Right atrium auricular region (tissue), 2 donors: ENCODE results near the gene ANKRD55. TPM values are rescaled to one million over a fixed set of nuclear protein-coding genes. Genes with fewer than 3 reads are reported as not detected.
A peak's percentile ranks its signal among the peaks of the same experiment; 100 is the strongest.

Experiments used
- DNase-seq: peaks from one replicate; pipeline ENCODE4 v3.0.0-alpha.2; 2019; ENCODE audit warnings: low spot score
- H3K27ac ChIP-seq, 2 donors: fragments of 200-600 bp; sonication (generic); 1 replicate in 1 of 2; 2 replicates in 1 of 2; pipeline ENCODE4 v1.5.1; 2016 to 2019
- H3K27me3 ChIP-seq, 2 donors: fragments of 200-600 bp; sonication (generic); one replicate each; pipeline versions ENCODE4 v1.5.1 to v1.6.0; 2017 to 2019
- H3K36me3 ChIP-seq: fragments of 200-600 bp; sonication (generic); one replicate; pipeline ENCODE4 v1.5.1; 2016
- H3K4me1 ChIP-seq, 2 donors: fragments of 200-600 bp; sonication (generic); one replicate each; pipeline versions ENCODE4 v1.5.1 to v1.6.0; 2017 to 2019
- H3K4me3 ChIP-seq, 2 donors: fragments of 200-600 bp; sonication (generic); 1 replicate in 1 of 2; 2 replicates in 1 of 2; pipeline ENCODE4 v1.5.1; 2017 to 2019; ENCODE audit warnings: mild to moderate bottlenecking in 1 of 2, moderate library complexity in 1 of 2
- H3K9me3 ChIP-seq, 2 donors: fragments of 200-600 bp; sonication (generic); one replicate each; pipeline ENCODE4 v1.5.1; 2019
- total RNA-seq, 2 donors: library from RNA; depleted of rRNA; stranded (reverse); fragments of >200 nt; gene quantifications; one replicate each; pipeline ENCODE4 v1.1.0, GENCODE V29; 2016
- TF ChIP-seq, protein P1 (sequence below), 2 donors: fragments of 200-600 bp; sonication (generic); IDR thresholded peaks; one replicate each; pipeline ENCODE4 v1.5.1; 2019; ENCODE audit warnings: antibody characterized with exemption in 2 of 2

ANKRD55 gene
- total RNA-seq, 2 donors from 2014 or later: 0.20 TPM; not detected in 1

DNA sequence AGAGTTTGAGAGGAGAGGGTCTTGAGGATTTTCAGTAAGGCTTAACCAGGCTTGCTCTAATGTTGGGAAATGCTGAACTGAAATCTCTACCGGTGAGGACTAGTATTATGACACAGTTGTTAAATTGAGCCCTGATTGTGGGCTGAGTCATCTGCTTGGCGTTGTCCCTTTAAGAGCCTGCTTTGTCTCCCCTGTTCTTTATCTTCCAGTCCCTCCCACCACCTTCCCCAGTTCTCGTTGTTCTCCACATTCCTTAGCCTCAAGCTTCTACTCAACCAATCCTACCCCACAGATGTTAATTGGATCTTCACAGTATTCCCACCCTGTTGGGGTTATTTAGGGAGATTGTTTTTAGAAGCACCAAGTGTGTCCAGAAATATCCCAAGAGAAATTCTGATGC lies 57.6 kb downstream of the ANKRD55 start:
- no peak overlapping the region for H3K4me3 ChIP-seq
- H3K9me3 ChIP-seq: no peaks in the 10 kb centered on the region
- peak; percentile 73 for DNase-seq

DNA sequence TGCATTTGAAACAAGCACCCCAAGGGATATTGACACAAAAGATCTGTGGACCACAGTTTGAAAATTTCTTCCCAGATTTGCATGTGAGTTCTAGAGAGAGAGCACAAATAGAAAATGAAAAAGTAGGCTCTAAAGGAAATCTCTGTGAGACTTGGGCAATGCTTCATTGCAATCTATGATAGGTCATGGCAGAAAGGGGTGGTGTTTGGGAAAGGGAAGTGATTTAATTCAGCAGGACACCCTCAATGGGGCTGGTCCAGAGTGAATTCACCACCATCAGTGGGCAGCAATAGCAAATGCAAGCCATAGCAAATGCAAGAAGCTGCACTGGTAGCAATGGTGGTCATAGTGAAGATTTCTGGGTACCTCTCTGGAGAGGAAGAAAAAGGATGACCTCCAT lies 58.1 kb downstream of the ANKRD55 start:
- Histone ChIP-seq H3K4me1 (peaks cover 0 to 31% of the 10 kb centered on the region in 2 donors), H3K27ac (peak overlapping the region in 1 of 2 donors; percentile 0), H3K9me3 (no peaks in the 10 kb centered on the region), H3K4me3 (no peak overlapping the region), H3K36me3 (no peaks in the 10 kb centered on the region), H3K27me3 (no peaks in the 10 kb centered on the region)
- DNase-seq: no peak
- TF ChIP-seq, protein P1, sequence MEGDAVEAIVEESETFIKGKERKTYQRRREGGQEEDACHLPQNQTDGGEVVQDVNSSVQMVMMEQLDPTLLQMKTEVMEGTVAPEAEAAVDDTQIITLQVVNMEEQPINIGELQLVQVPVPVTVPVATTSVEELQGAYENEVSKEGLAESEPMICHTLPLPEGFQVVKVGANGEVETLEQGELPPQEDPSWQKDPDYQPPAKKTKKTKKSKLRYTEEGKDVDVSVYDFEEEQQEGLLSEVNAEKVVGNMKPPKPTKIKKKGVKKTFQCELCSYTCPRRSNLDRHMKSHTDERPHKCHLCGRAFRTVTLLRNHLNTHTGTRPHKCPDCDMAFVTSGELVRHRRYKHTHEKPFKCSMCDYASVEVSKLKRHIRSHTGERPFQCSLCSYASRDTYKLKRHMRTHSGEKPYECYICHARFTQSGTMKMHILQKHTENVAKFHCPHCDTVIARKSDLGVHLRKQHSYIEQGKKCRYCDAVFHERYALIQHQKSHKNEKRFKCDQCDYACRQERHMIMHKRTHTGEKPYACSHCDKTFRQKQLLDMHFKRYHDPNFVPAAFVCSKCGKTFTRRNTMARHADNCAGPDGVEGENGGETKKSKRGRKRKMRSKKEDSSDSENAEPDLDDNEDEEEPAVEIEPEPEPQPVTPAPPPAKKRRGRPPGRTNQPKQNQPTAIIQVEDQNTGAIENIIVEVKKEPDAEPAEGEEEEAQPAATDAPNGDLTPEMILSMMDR (IDR thresholded peaks at IDR 0.05): no peak

More for the DNA sequence above, 57.6 kb downstream of the ANKRD55 start:
- peak overlapping the region; percentile 28 to 40 for H3K27ac ChIP-seq
- H3K27me3 ChIP-seq: no peaks in the 10 kb centered on the region
- no peaks in the 10 kb centered on the region for H3K36me3 ChIP-seq
- H3K4me1 ChIP-seq: peaks cover 0 to 31% of the 10 kb centered on the region in 2 donors
- TF ChIP-seq, protein P1 (IDR thresholded peaks at IDR 0.05): no peak

DNA sequence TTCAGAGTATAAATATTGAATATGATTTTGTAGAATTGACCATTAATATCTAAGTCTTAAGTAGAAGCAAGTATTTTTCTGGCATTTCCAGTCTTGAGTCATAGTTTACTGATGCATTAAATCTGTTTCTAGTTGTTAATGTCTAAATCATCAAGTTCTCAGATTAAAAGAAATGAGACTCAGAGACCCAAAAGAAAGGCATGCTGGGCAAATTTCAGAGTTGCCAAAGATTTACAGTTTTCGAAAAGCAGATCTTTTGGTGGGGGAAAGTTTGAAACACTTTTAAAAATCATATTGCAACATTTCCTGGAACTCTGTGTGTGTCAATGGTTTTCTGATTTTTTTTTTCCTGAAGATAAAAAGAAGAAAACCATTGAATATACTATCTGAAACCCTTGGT lies 60.9 kb downstream of the ANKRD55 start:
- H3K27ac ChIP-seq: no peak overlapping the region
- peak; percentile 30 for DNase-seq
- TF ChIP-seq, protein P1 (IDR thresholded peaks at IDR 0.05): no peak
- H3K36me3 ChIP-seq: no peaks in the 10 kb centered on the region
- peaks cover 0 to 35% of the 10 kb centered on the region in 2 donors for H3K4me1 ChIP-seq
- H3K27me3 ChIP-seq: no peaks in the 10 kb centered on the region
- no peaks in the 10 kb centered on the region for H3K9me3 ChIP-seq
- no peak overlapping the region for H3K4me3 ChIP-seq

DNA sequence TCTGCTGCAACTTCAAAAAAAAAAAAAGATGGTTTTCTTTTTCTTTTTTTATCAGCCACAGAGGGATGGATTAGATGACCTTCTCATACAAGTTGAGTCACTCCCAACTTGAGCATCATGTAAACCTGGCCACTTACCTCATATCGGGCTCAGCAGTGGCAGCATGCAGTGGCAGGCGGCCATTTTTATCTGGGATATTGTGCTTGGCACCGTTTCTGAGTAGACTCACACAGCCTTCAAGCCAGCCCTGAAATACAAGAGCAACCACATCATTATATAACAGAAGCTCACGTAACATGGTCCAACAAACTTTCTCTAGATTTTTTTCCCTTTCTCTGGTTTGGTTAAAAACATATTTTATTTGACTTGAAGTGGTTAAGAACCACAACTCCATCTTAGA lies 62.6 kb downstream of the ANKRD55 start:
- peak; percentile 62 for DNase-seq
- H3K9me3 ChIP-seq: no peaks in the 10 kb centered on the region
- no peaks in the 10 kb centered on the region for H3K36me3 ChIP-seq
- H3K4me1 ChIP-seq: peaks cover 0 to 18% of the 10 kb centered on the region in 2 donors
- no peaks in the 10 kb centered on the region for H3K27me3 ChIP-seq
- no peak overlapping the region for H3K4me3 ChIP-seq
- TF ChIP-seq, protein P1 (IDR thresholded peaks at IDR 0.05): no peak
- H3K27ac ChIP-seq: no peak overlapping the region

DNA sequence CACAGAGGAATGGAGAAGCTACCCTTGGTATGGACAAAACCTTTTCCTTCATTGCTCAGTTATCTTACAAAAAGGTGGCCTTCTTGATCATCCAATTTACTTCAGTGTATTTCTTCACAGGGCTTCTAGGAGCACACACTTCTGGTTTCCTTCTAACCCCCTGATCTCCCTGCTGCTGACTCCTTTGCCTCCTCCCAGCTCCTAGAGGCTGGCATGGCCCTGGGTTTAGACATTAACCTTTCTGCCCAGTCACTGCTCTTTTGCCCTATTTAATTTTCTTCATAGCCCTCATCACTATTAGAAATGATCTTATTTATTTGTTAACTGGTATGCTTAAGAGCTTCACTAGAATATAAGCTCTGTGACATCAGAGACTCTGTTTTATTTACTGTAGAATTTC lies 63.2 kb downstream of the ANKRD55 start:
- H3K4me3 ChIP-seq: no peak overlapping the region
- H3K9me3 ChIP-seq: no peaks in the 10 kb centered on the region
- TF ChIP-seq, protein P1 (IDR thresholded peaks at IDR 0.05): no peak
- H3K4me1 ChIP-seq: peaks cover 0 to 12% of the 10 kb centered on the region in 2 donors
- DNase-seq: no peak
- H3K27me3 ChIP-seq: no peaks in the 10 kb centered on the region
- H3K36me3 ChIP-seq: no peaks in the 10 kb centered on the region
- H3K27ac ChIP-seq: no peak overlapping the region

DNA sequence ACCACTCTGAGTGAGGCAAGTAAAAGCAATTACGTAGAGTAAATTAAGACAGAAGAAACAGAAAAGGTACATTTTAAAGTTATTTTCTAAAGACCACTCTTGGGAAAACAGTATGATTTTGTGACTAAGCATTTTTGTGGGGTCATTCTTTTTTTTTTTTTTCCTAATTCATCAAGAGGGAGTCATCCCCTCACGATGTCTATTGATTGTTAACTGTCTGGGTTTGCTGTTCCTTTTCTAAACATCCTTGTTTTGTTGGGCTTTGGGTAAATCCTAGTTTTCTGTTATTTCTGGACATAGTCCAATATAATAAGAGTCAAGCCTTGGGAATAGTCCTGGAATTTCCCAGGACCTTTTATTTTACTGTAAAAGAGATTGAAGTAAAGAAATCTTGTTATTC lies 63.8 kb downstream of the ANKRD55 start:
- H3K36me3 ChIP-seq: no peaks in the 10 kb centered on the region
- H3K27ac ChIP-seq: no peak overlapping the region
- H3K4me1 ChIP-seq: peaks cover 0 to 10% of the 10 kb centered on the region in 2 donors
- H3K27me3 ChIP-seq: no peaks in the 10 kb centered on the region
- no peak overlapping the region for H3K4me3 ChIP-seq
- DNase-seq: no peak
- no peaks in the 10 kb centered on the region for H3K9me3 ChIP-seq
- TF ChIP-seq, protein P1 (IDR thresholded peaks at IDR 0.05): no peak
